Urinary bladder (tissue), 4 donors: ENCODE results near the gene GLT8D2. TPM values are rescaled to one million over a fixed set of nuclear protein-coding genes. Genes with fewer than 3 reads are reported as not detected.

Experiments
- DNase-seq: peaks from one replicate; pipeline ENCODE4 v3.0.0-alpha.2; 2015; ENCODE audit errors: extremely low spot score
- H3K27ac ChIP-seq: one replicate; pipeline ENCODE4 v1.5.1; 2013; ENCODE audit warnings: low read depth, mild to moderate bottlenecking, moderate library complexity
- H3K36me3 ChIP-seq: one replicate; pipeline ENCODE4 v1.6.1; 2013; ENCODE audit warnings: mild to moderate bottlenecking, moderate library complexity; ENCODE audit not compliant: insufficient read depth
- H3K4me1 ChIP-seq: one replicate; pipeline ENCODE4 v1.6.1; 2013; ENCODE audit warnings: mild to moderate bottlenecking, moderate library complexity; ENCODE audit not compliant: insufficient read depth
- H3K4me3 ChIP-seq: one replicate; pipeline ENCODE4 v1.5.1; 2013; ENCODE audit warnings: low read depth, low read length
- WGBS: extraction: QIAGEN DNeasy Blood & Tissue Kit; methylation state at CpG from one replicate; pipeline ENCODE4 v1.1.7; 2013; 5-methylcytosine and 5-hydroxymethylcytosine counted together
- polyA plus RNA-seq: library from polyadenylated mRNA; stranded (reverse); fragments of 200-250 nt; gene quantifications from one replicate; pipeline ENCODE4 v1.2.3, GENCODE V29; 2013
- total RNA-seq: library from RNA; depleted of rRNA; stranded (reverse); fragments of >200 nt; gene quantifications from one replicate; pipeline ENCODE4 v1.2.3, GENCODE V29; 2014
- donor health status: healthy with polysubstance abuse.
- donor health status: healthy.

GLT8D2 gene
- total and polyA plus RNA-seq, 2 donors: 37.2 to 101 TPM

GRCh38 chr12:103965590-103966504 lies 84.1 kb downstream of the GLT8D2 start, which contains the start of gene TDG:
Gene TDG (plus strand): TSS chr12:103965872. CDS start chr12:103966038, 166 bp downstream.
- Histone ChIP-seq H3K27ac (peak within 1 kb of the TSS; percentile 94), H3K36me3 (no peaks in the 10 kb centered on the region), H3K4me1 (no peaks in the 10 kb centered on the region), H3K4me3 (peak within 1 kb of the TSS; percentile 68)
- WGBS: 5% methylated on average over 64 of the region's 64 CpGs
- peak; percentile 98 for DNase-seq

- under 1% methylated on average over 11 of the region's 11 CpGs for WGBS
- no peaks in the 10 kb centered on the region for H3K36me3 ChIP-seq
Observed at GRCh38 chr12:103965255-103965589, 84.8 kb downstream of the GLT8D2 start.

GRCh38 chr12:103964805-103965204 lies 85.2 kb downstream of the GLT8D2 start:
- H3K4me1 ChIP-seq: no peaks in the 10 kb centered on the region
- 7% methylated on average over 3 of the region's 3 CpGs for WGBS
- DNase-seq: no peak
- H3K4me3 ChIP-seq: peak overlapping the region; percentile 62
- H3K27ac ChIP-seq: no peak overlapping the region
- no peaks in the 10 kb centered on the region for H3K36me3 ChIP-seq

More at GRCh38 chr12:103965255-103965589, 84.8 kb downstream of the GLT8D2 start:
- DNase-seq: no peak
- peak overlapping the region; percentile 70 for H3K27ac ChIP-seq
- no peaks in the 10 kb centered on the region for H3K4me1 ChIP-seq
- H3K4me3 ChIP-seq: peak overlapping the region; percentile 62

GRCh38 chr12:103962493-103962892 lies 87.5 kb downstream of the GLT8D2 start:
- H3K4me3 ChIP-seq: no peak overlapping the region
- no peak for DNase-seq
- H3K4me1 ChIP-seq: no peaks in the 10 kb centered on the region
- H3K27ac ChIP-seq: no peak overlapping the region
- 38% methylated on average over 1 of the region's 1 CpG for WGBS
- no peaks in the 10 kb centered on the region for H3K36me3 ChIP-seq

GRCh38 chr12:103960616-103961227 lies 89.3 kb downstream of the GLT8D2 start:
- WGBS: 68% methylated on average over 7 of the region's 7 CpGs
- no peak for DNase-seq
- H3K4me1 ChIP-seq: no peaks in the 10 kb centered on the region
- no peaks in the 10 kb centered on the region for H3K36me3 ChIP-seq
- H3K27ac ChIP-seq: no peak overlapping the region
- H3K4me3 ChIP-seq: no peak overlapping the region

GRCh38 chr12:103958621-103959020 lies 91.4 kb downstream of the GLT8D2 start:
- no peaks in the 10 kb centered on the region for H3K4me1 ChIP-seq
- no peak for DNase-seq
- WGBS: 63% methylated on average over 1 of the region's 1 CpG
- no peak overlapping the region for H3K27ac ChIP-seq
- peaks cover 2% of the 10 kb centered on the region for H3K36me3 ChIP-seq
- H3K4me3 ChIP-seq: no peak overlapping the region

- H3K4me3 ChIP-seq: no peak overlapping the region
- H3K4me1 ChIP-seq: no peaks in the 10 kb centered on the region
- no peak overlapping the region for H3K27ac ChIP-seq
- no peak for DNase-seq
- H3K36me3 ChIP-seq: peaks cover 6% of the 10 kb centered on the region
- 81% methylated on average over 7 of the region's 7 CpGs for WGBS
Observed at GRCh38 chr12:103957865-103958388, 92.1 kb downstream of the GLT8D2 start.

GRCh38 chr12:103956509-103957027 lies 93.4 kb downstream of the GLT8D2 start:
- Histone ChIP-seq H3K36me3 (peaks cover 9% of the 10 kb centered on the region), H3K27ac (peak overlapping the region; percentile 28), H3K4me1 (no peaks in the 10 kb centered on the region), H3K4me3 (peak overlapping the region; percentile 68)
- DNase-seq: no peak
- WGBS: under 1% methylated on average over 31 of the region's 31 CpGs

- H3K4me3 ChIP-seq: peak overlapping the region; percentile 68
- peaks cover 9% of the 10 kb centered on the region for H3K36me3 ChIP-seq
- WGBS: 17% methylated on average over 7 of the region's 7 CpGs
- no peaks in the 10 kb centered on the region for H3K4me1 ChIP-seq
- no peak for DNase-seq
- H3K27ac ChIP-seq: no peak overlapping the region
Observed at GRCh38 chr12:103955811-103956508, 94.0 kb downstream of the GLT8D2 start.

- H3K27ac ChIP-seq: no peak overlapping the region
- no peak overlapping the region for H3K4me3 ChIP-seq
- no peak for DNase-seq
- H3K36me3 ChIP-seq: peaks cover 15% of the 10 kb centered on the region
- H3K4me1 ChIP-seq: no peaks in the 10 kb centered on the region
- 51% methylated on average over 1 of the region's 1 CpG for WGBS
Observed at GRCh38 chr12:103952497-103952896, 97.5 kb downstream of the GLT8D2 start.

- Histone ChIP-seq H3K27ac (no peak overlapping the region), H3K4me3 (no peak overlapping the region), H3K4me1 (no peaks in the 10 kb centered on the region), H3K36me3 (peaks cover 18% of the 10 kb centered on the region)
- DNase-seq: no peak
- 78% methylated on average over 13 of the region's 13 CpGs for WGBS
Observed at GRCh38 chr12:103948746-103949406, 101.1 kb downstream of the GLT8D2 start.

- H3K4me1 ChIP-seq: no peaks in the 10 kb centered on the region
- no peak overlapping the region for H3K4me3 ChIP-seq
- WGBS: 96% methylated on average over 7 of the region's 7 CpGs
- H3K27ac ChIP-seq: no peak overlapping the region
- peaks cover 13% of the 10 kb centered on the region for H3K36me3 ChIP-seq
- DNase-seq: no peak
Observed at GRCh38 chr12:103947871-103948555, 102.0 kb downstream of the GLT8D2 start.
